Omental fat pad (tissue), 4 donors: ENCODE data around the gene HMHB1. TPM values are rescaled to one million over a fixed set of nuclear protein-coding genes. Genes with fewer than 3 reads are reported as not detected.

Experiments
- ATAC-seq: fragments of 150-250 bp; one replicate; pipeline ENCODE4 v1.9.1; 2016; ENCODE audit warnings: mild to moderate bottlenecking, moderate library complexity; ENCODE audit not compliant: low FRiP score
- DNase-seq: peaks from one replicate; pipeline ENCODE4 v3.0.0-alpha.2; 2019; ENCODE audit warnings: low spot score
- CTCF ChIP-seq, 3 donors: fragments of 450-650 bp; IDR thresholded peaks; one replicate each; pipeline ENCODE4 v1.5.1; 2016 to 2017; ENCODE audit warnings: antibody characterized with exemption in 3 of 3, mild to moderate bottlenecking in 3 of 3, moderate library complexity in 2 of 3
- total RNA-seq, 4 donors: library from RNA; depleted of rRNA; stranded (reverse); fragments of >200 nt; gene quantifications; one replicate each; pipeline ENCODE4 v1.1.0, GENCODE V29; 2016

The HMHB1 gene
- total RNA-seq: not detected

GRCh38 chr5:143812085-143812705, at the start of gene HMHB1:
Gene HMHB1 (plus strand): TSS chr5:143812161.
- no peak for ATAC-seq
- no peak for TF ChIP-seq CTCF (IDR thresholded peaks at IDR 0.05)
- no peak for DNase-seq

GRCh38 chr5:143762636-143763220, 49.2 kb upstream of the HMHB1 start:
- no peak for TF ChIP-seq CTCF (IDR thresholded peaks at IDR 0.05)
- no peak for ATAC-seq
- DNase-seq: no peak

GRCh38 chr5:143767162-143767561, 44.8 kb upstream of the HMHB1 start:
- no peak for TF ChIP-seq CTCF (IDR thresholded peaks at IDR 0.05)
- DNase-seq (no peak), ATAC-seq (no peak)

GRCh38 chr5:143769026-143769786, 42.8 kb upstream of the HMHB1 start:
- no peak for ATAC-seq
- no peak for TF ChIP-seq CTCF (IDR thresholded peaks at IDR 0.05)
- no peak for DNase-seq

- DNase-seq: no peak
- no peak for ATAC-seq
- TF ChIP-seq CTCF (IDR thresholded peaks at IDR 0.05): no peak
These were observed 41.5 kb upstream of the HMHB1 start for GRCh38 chr5:143770450-143770849.

GRCh38 chr5:143771189-143771588, 40.8 kb upstream of the HMHB1 start:
- ATAC-seq: no peak
- no peak for TF ChIP-seq CTCF (IDR thresholded peaks at IDR 0.05)
- no peak for DNase-seq
